NCI-H446 treated with DMSO at 0.1 percent for 48 hours (cell line): ENCODE results near the gene CACNA1C.

Experiments
- DNase-seq: peaks from one replicate; lab custom pipeline; 2025; lab: John Stamatoyannopoulos, UW

CACNA1C gene

GRCh38 chr12:2298556-2299200 lies 245.9 kb downstream of the CACNA1C start:
- DNase-seq = no peak

GRCh38 chr12:2299206-2299605 lies 246.4 kb downstream of the CACNA1C start:
- DNase-seq = no peak

- no peak for DNase-seq
Observed at GRCh38 chr12:2300168-2300567, 247.4 kb downstream of the CACNA1C start.

- no peak for DNase-seq
Observed at GRCh38 chr12:2300886-2301285, 248.1 kb downstream of the CACNA1C start.

GRCh38 chr12:2301531-2302461 lies 249.0 kb downstream of the CACNA1C start:
- DNase-seq = no peak

GRCh38 chr12:2302711-2303580 lies 250.2 kb downstream of the CACNA1C start:
- DNase-seq = no peak

- no peak for DNase-seq
Observed at GRCh38 chr12:2304223-2304622, 251.4 kb downstream of the CACNA1C start.

GRCh38 chr12:2306012-2306411 lies 253.2 kb downstream of the CACNA1C start:
- DNase-seq = no peak

GRCh38 chr12:2306735-2307134 lies 253.9 kb downstream of the CACNA1C start:
- DNase-seq = no peak

- no peak for DNase-seq
Observed at GRCh38 chr12:2307550-2307949, 254.8 kb downstream of the CACNA1C start.

- DNase-seq = no peak
Observed at GRCh38 chr12:2309647-2310046, 256.9 kb downstream of the CACNA1C start.

- DNase-seq = no peak
Observed at GRCh38 chr12:2311020-2311778, 258.4 kb downstream of the CACNA1C start.

GRCh38 chr12:2312175-2312574 lies 259.4 kb downstream of the CACNA1C start:
- DNase-seq = no peak

GRCh38 chr12:2312770-2313169 lies 260.0 kb downstream of the CACNA1C start:
- no peak for DNase-seq

- no peak for DNase-seq
Observed at GRCh38 chr12:2314492-2314891, 261.7 kb downstream of the CACNA1C start.

- DNase-seq = no peak
Observed at GRCh38 chr12:2317772-2318171, 265.0 kb downstream of the CACNA1C start.

GRCh38 chr12:2318286-2318685 lies 265.5 kb downstream of the CACNA1C start:
- DNase-seq = no peak

GRCh38 chr12:2319136-2319535 lies 266.3 kb downstream of the CACNA1C start:
- DNase-seq = no peak

GRCh38 chr12:2319737-2320506 lies 267.1 kb downstream of the CACNA1C start:
- DNase-seq = no peak

GRCh38 chr12:2320841-2321240 lies 268.1 kb downstream of the CACNA1C start:
- no peak for DNase-seq
